Brain microvascular endothelial cell (primary cell): Measurements from ENCODE around the gene CNTNAP2.
A peak's percentile ranks its signal among the peaks of the same experiment; 100 is the strongest.

ENCODE experiments used
- DNase-seq: peaks from one replicate; pipeline ENCODE4 v3.0.0-alpha.2; 2020
- H3K27ac ChIP-seq: fragments of 250-450 bp; sonication (Bioruptor Pico); 2 replicates; pipeline ENCODE4 v1.5.1; 2020; ENCODE audit warnings: mild to moderate bottlenecking, moderate library complexity
- H3K27me3 ChIP-seq: fragments of 250-450 bp; sonication (Bioruptor Pico); replicated peaks from 2 replicates; pipeline ENCODE4 v1.5.1; 2020; ENCODE audit warnings: mild to moderate bottlenecking
- H3K36me3 ChIP-seq: fragments of 250-450 bp; sonication (Bioruptor Pico); replicated peaks from 2 replicates; pipeline ENCODE4 v1.5.1; 2020; ENCODE audit warnings: mild to moderate bottlenecking
- H3K4me3 ChIP-seq: 2 replicates; pipeline ENCODE4 v1.5.1; 2011; ENCODE audit warnings: low read depth, mild to moderate bottlenecking, control low read depth, low read length, moderate library complexity
- CTCF ChIP-seq: IDR thresholded peaks from 2 replicates; pipeline ENCODE4 v1.5.1; 2011; ENCODE audit warnings: low read depth, mild to moderate bottlenecking, moderate library complexity, low read length, control low read depth, inconsistent platforms; ENCODE audit errors: missing control alignments
- in situ Hi-C: cut with HindIII; loops from 2 replicates; pipeline ENCODE4 v1.10.0; 2017; ENCODE audit warnings: low sequenced_read_pairs, low pct_ligation_motif_present

The CNTNAP2 gene

GRCh38 chr7:147412782-147413556 is 1296.4 kb downstream of the CNTNAP2 start:
- H3K27me3 ChIP-seq = no peaks in the 10 kb centered on the region
- no peak overlapping the region for H3K4me3 ChIP-seq
- in situ Hi-C loops = no loop called here
- H3K36me3 ChIP-seq = no peaks in the 10 kb centered on the region
- peak overlapping the region; percentile 50 for H3K27ac ChIP-seq
- no peak for TF ChIP-seq CTCF
- DNase-seq = peak; percentile 78

GRCh38 chr7:147413557-147413870 is 1296.9 kb downstream of the CNTNAP2 start:
- no peak for DNase-seq
- no peak for TF ChIP-seq CTCF
- H3K27me3 ChIP-seq = no peaks in the 10 kb centered on the region
- H3K4me3 ChIP-seq = no peak overlapping the region
- H3K27ac ChIP-seq = peak overlapping the region; percentile 50
- in situ Hi-C loops = no loop called here
- H3K36me3 ChIP-seq = no peaks in the 10 kb centered on the region

- no peak overlapping the region for H3K27ac ChIP-seq
- H3K36me3 ChIP-seq = no peaks in the 10 kb centered on the region
- no peaks in the 10 kb centered on the region for H3K27me3 ChIP-seq
- TF ChIP-seq CTCF = no peak
- in situ Hi-C loops = no loop called here
- H3K4me3 ChIP-seq = no peak overlapping the region
- DNase-seq = peak; percentile 18
Observed at GRCh38 chr7:147415991-147416390, 1299.4 kb downstream of the CNTNAP2 start.

- Histone ChIP-seq H3K4me3 (no peak overlapping the region), H3K27me3 (no peaks in the 10 kb centered on the region), H3K36me3 (no peaks in the 10 kb centered on the region), H3K27ac (no peak overlapping the region)
- in situ Hi-C loops = no loop called here
- DNase-seq = no peak
- no peak for TF ChIP-seq CTCF
Observed at GRCh38 chr7:147418966-147419365, 1302.4 kb downstream of the CNTNAP2 start.

GRCh38 chr7:147423875-147424274 is 1307.3 kb downstream of the CNTNAP2 start:
- no peak for TF ChIP-seq CTCF
- Histone ChIP-seq H3K36me3 (no peaks in the 10 kb centered on the region), H3K27me3 (no peaks in the 10 kb centered on the region), H3K4me3 (no peak overlapping the region), H3K27ac (no peak overlapping the region)
- no peak for DNase-seq
- in situ Hi-C loops = no loop called here

- no peak overlapping the region for H3K4me3 ChIP-seq
- H3K36me3 ChIP-seq = no peaks in the 10 kb centered on the region
- TF ChIP-seq CTCF = no peak
- no peak overlapping the region for H3K27ac ChIP-seq
- DNase-seq = no peak
- H3K27me3 ChIP-seq = no peaks in the 10 kb centered on the region
- in situ Hi-C loops = no loop called here
Observed at GRCh38 chr7:147428075-147428474, 1311.5 kb downstream of the CNTNAP2 start.
